ENCODE measurements around the gene EXD3. TPM values are rescaled to one million over a fixed set of nuclear protein-coding genes. Genes with fewer than 3 reads are reported as not detected.

EXD3 gene
- total and polyA plus RNA-seq, 2 donors (not counting 1 experiment from before 2014, with no cell fraction given) = 2.6 to 13.0 TPM

GRCh38 chr9:137429974-137430722 lies 7.2 kb upstream of the EXD3 start:
- Histone ChIP-seq H3K9me3 (ENCODE audit: control insufficient read depth, insufficient read depth, low read depth, low read length) (no peaks in the 10 kb centered on the region), H2AFZ (ENCODE audit: low read length) (no peak overlapping the region), H3K27ac (ENCODE audit: insufficient read depth, low read length) (no peak overlapping the region), H3K36me3 (ENCODE audit: control insufficient read depth, insufficient read depth, low read length) (no peaks in the 10 kb centered on the region), H3K4me1 (ENCODE audit: control insufficient read depth, extremely low read depth, insufficient read depth, low read length) (no peaks in the 10 kb centered on the region), H3K4me2 (ENCODE audit: extremely low read depth, insufficient read depth, low read length) (no peak overlapping the region), H3K27me3 (ENCODE audit: control insufficient read depth, insufficient read depth, low read length) (no peaks in the 10 kb centered on the region), H3K4me3 (replicated peaks in 1 of 4; ENCODE audit: control extremely low read depth in 1 of 4, insufficient read depth in 1 of 4, low read depth in 3 of 4, low read length in 4 of 4) (no peak overlapping the region), H4K20me1 (ENCODE audit: control insufficient read depth, extremely low read depth, insufficient read depth, low read length) (no peaks in the 10 kb centered on the region), H3K79me2 (ENCODE audit: control insufficient read depth, insufficient read depth, low read length) (no peaks in the 10 kb centered on the region), H3K9ac (ENCODE audit: insufficient read depth, low read length) (no peak overlapping the region)
- DNase-seq (ENCODE audit: low read depth in 2 of 2) = no peak
- TF ChIP-seq CTCF (conservative IDR thresholded peaks at IDR 0.05 in 1 of 2, IDR thresholded peaks at IDR 0.05 in 1 of 2; ENCODE audit: low read depth in 1 of 2, low read length in 2 of 2) = no peak
- no peak for TF ChIP-seq EZH2 (IDR thresholded peaks at IDR 0.05; ENCODE audit: low read length, missing control alignments)

GRCh38 chr9:137429546-137429890 lies 6.6 kb upstream of the EXD3 start:
- Histone ChIP-seq H3K4me3 (replicated peaks in 1 of 4; ENCODE audit: control extremely low read depth in 1 of 4, insufficient read depth in 1 of 4, low read depth in 3 of 4, low read length in 4 of 4) (no peak overlapping the region), H3K9me3 (ENCODE audit: control insufficient read depth, insufficient read depth, low read depth, low read length) (no peaks in the 10 kb centered on the region), H3K9ac (ENCODE audit: insufficient read depth, low read length) (no peak overlapping the region), H3K4me2 (ENCODE audit: extremely low read depth, insufficient read depth, low read length) (no peak overlapping the region), H3K79me2 (ENCODE audit: control insufficient read depth, insufficient read depth, low read length) (no peaks in the 10 kb centered on the region), H3K36me3 (ENCODE audit: control insufficient read depth, insufficient read depth, low read length) (no peaks in the 10 kb centered on the region), H4K20me1 (ENCODE audit: control insufficient read depth, extremely low read depth, insufficient read depth, low read length) (no peaks in the 10 kb centered on the region), H3K27me3 (ENCODE audit: control insufficient read depth, insufficient read depth, low read length) (no peaks in the 10 kb centered on the region), H3K27ac (ENCODE audit: insufficient read depth, low read length) (no peak overlapping the region), H2AFZ (ENCODE audit: low read length) (no peak overlapping the region), H3K4me1 (ENCODE audit: control insufficient read depth, extremely low read depth, insufficient read depth, low read length) (peaks cover 3% of the 10 kb centered on the region)
- TF ChIP-seq CTCF (conservative IDR thresholded peaks at IDR 0.05 in 1 of 2, IDR thresholded peaks at IDR 0.05 in 1 of 2; ENCODE audit: low read depth in 1 of 2, low read length in 2 of 2) = no peak
- TF ChIP-seq EZH2 (IDR thresholded peaks at IDR 0.05; ENCODE audit: low read length, missing control alignments) = no peak
- no peak for DNase-seq (ENCODE audit: low read depth in 2 of 2)

GRCh38 chr9:137428841-137429545 lies 6.0 kb upstream of the EXD3 start:
- H2AFZ ChIP-seq (ENCODE audit: low read length) = no peak overlapping the region
- H3K4me3 ChIP-seq (replicated peaks in 1 of 4; ENCODE audit: control extremely low read depth in 1 of 4, insufficient read depth in 1 of 4, low read depth in 3 of 4, low read length in 4 of 4) = no peak overlapping the region
- H3K27ac ChIP-seq (ENCODE audit: insufficient read depth, low read length) = no peak overlapping the region
- H3K36me3 ChIP-seq (ENCODE audit: control insufficient read depth, insufficient read depth, low read length) = no peaks in the 10 kb centered on the region
- H3K9me3 ChIP-seq (ENCODE audit: control insufficient read depth, insufficient read depth, low read depth, low read length) = no peaks in the 10 kb centered on the region
- H3K79me2 ChIP-seq (ENCODE audit: control insufficient read depth, insufficient read depth, low read length) = no peaks in the 10 kb centered on the region
- H3K4me2 ChIP-seq (ENCODE audit: extremely low read depth, insufficient read depth, low read length) = no peak overlapping the region
- peaks cover 8% of the 10 kb centered on the region for H3K4me1 ChIP-seq (ENCODE audit: control insufficient read depth, extremely low read depth, insufficient read depth, low read length)
- H3K27me3 ChIP-seq (ENCODE audit: control insufficient read depth, insufficient read depth, low read length) = no peaks in the 10 kb centered on the region
- no peak overlapping the region for H3K9ac ChIP-seq (ENCODE audit: insufficient read depth, low read length)
- no peak for DNase-seq (ENCODE audit: low read depth in 2 of 2)
- TF ChIP-seq CTCF (conservative IDR thresholded peaks at IDR 0.05 in 1 of 2, IDR thresholded peaks at IDR 0.05 in 1 of 2; ENCODE audit: low read depth in 1 of 2, low read length in 2 of 2) (no peak), EZH2 (IDR thresholded peaks at IDR 0.05; ENCODE audit: low read length, missing control alignments) (no peak)
- H4K20me1 ChIP-seq (ENCODE audit: control insufficient read depth, extremely low read depth, insufficient read depth, low read length) = no peaks in the 10 kb centered on the region
